A549 (cell line): ENCODE results near the gene ZCCHC12. TPM values are rescaled to one million over a fixed set of nuclear protein-coding genes. Genes with fewer than 3 reads are reported as not detected.

Experiments
- ATAC-seq, 2 experiments: fragments of 200-7000 bp in 1 of 2; fragments of >200 bp in 1 of 2; cut with Nextera tagmentation in 1 of 2; cut with Tn5 transposase in 1 of 2; 3 replicates each; pipeline versions ENCODE4 v1.8.0 to v1.9.1; 2018 to 2020; ENCODE audit warnings: mild to moderate bottlenecking in 1 of 2, moderate library complexity in 1 of 2
- CTCF ChIA-PET: fragments of 300-600 bp; sonication (Branson Sonifier 250); formaldehyde crosslinking; extraction: SDS; loops from one replicate; lab custom pipeline; 2021; ENCODE audit warnings: antibody characterized with exemption, inconsistent platforms; lab: Yijun Ruan, JAX
- POLR2A ChIA-PET: fragments of 350-600 bp; formaldehyde crosslinking; extraction: SDS; loops from one replicate; lab custom pipeline; 2021; ENCODE audit warnings: antibody characterized with exemption, inconsistent platforms; lab: Yijun Ruan, JAX
- DNase-seq, 2 experiments: peaks; one replicate each; pipeline versions ENCODE4 v3.0.0 to v3.0.0-alpha.2; 2011 to 2016; ENCODE audit warnings: low read depth in 1 of 2, low spot score in 1 of 2
- FAIRE-seq: peaks from 2 replicates; lab custom pipeline; 2011; peaks lifted over from hg19 to GRCh38; lab: Jason Lieb, UNC
- H3K27ac ChIP-seq, 2 experiments: fragments of >200 bp; sonication (Bioruptor Twin); formaldehyde crosslinking; 3 replicates each; pipeline ENCODE4 v1.5.1; 2016 to 2017
- H3K4me1 ChIP-seq: fragments of >200 bp; sonication (Bioruptor Twin); formaldehyde crosslinking; 3 replicates; pipeline ENCODE4 v1.6.1; 2016
- H3K4me2 ChIP-seq: fragments of >200 bp; sonication (Bioruptor Twin); formaldehyde crosslinking; 3 replicates; pipeline ENCODE4 v1.6.1; 2016
- H3K4me3 ChIP-seq: fragments of >200 bp; sonication (Bioruptor Twin); formaldehyde crosslinking; 3 replicates; pipeline ENCODE4 v1.5.1; 2016
- H3K9me3 ChIP-seq: fragments of >200 bp; sonication (Bioruptor Twin); formaldehyde crosslinking; 3 replicates; pipeline ENCODE4 v1.6.1; 2016
- CBX2 ChIP-seq: fragments of 200-600 bp; sonication (generic); IDR thresholded peaks from 2 replicates; pipeline ENCODE4 v1.6.1; 2016; ENCODE audit warnings: low read depth, mild to moderate bottlenecking, borderline replicate concordance
- CEBPB ChIP-seq, 2 experiments: fragments of >200 bp in 1 of 2; sonication (Bioruptor Twin) in 1 of 2; formaldehyde crosslinking in 1 of 2; IDR thresholded peaks; 2 replicates each; pipeline ENCODE4 v1.6.1; 2012 to 2016
- CHD4 ChIP-seq: fragments of 200-600 bp; sonication (generic); IDR thresholded peaks from 2 replicates; pipeline ENCODE4 v1.6.1; 2016; ENCODE audit warnings: antibody characterized with exemption, mild to moderate bottlenecking, borderline replicate concordance
- CTCF ChIP-seq: fragments of >200 bp; sonication (Bioruptor Twin); formaldehyde crosslinking; IDR thresholded peaks from 3 replicates; pipeline ENCODE4 v1.5.1; 2016
- EHF ChIP-seq: fragments of 250-450 bp; sonication (Bioruptor Pico); IDR thresholded peaks from 2 replicates; pipeline ENCODE4 v1.5.0; 2020; ENCODE audit warnings: mild to moderate bottlenecking
- EHMT2 ChIP-seq: fragments of 200-600 bp; sonication (generic); IDR thresholded peaks from 2 replicates; pipeline ENCODE4 v1.6.1; 2016; ENCODE audit warnings: antibody characterized with exemption, low read depth, mild to moderate bottlenecking, moderate library complexity
- ESRRA ChIP-seq: fragments of 150-350 bp; IDR thresholded peaks from 2 replicates; pipeline ENCODE4 v1.6.1; 2014; ENCODE audit warnings: mild to moderate bottlenecking, low read length, borderline replicate concordance
- FOSB ChIP-seq: fragments of 250-450 bp; sonication (Bioruptor Pico); IDR thresholded peaks from 2 replicates; pipeline ENCODE4 v1.5.0; 2020; ENCODE audit warnings: mild to moderate bottlenecking, moderate library complexity
- FOSL2 ChIP-seq, 2 experiments: fragments of 450-650 bp in 1 of 2; fragments of >200 bp in 1 of 2; sonication (Bioruptor Twin) in 1 of 2; formaldehyde crosslinking; IDR thresholded peaks; 2 replicates each; pipeline versions ENCODE4 v1.5.0 to v1.6.1; 2016 to 2020; ENCODE audit warnings: mild to moderate bottlenecking in 1 of 2, moderate library complexity in 1 of 2
- FOXS1 ChIP-seq: fragments of 250-450 bp; sonication (Bioruptor Pico); IDR thresholded peaks from 2 replicates; pipeline ENCODE4 v1.5.0; 2020; ENCODE audit warnings: mild to moderate bottlenecking, moderate library complexity
- GATA3 ChIP-seq: IDR thresholded peaks from 2 replicates; pipeline ENCODE4 v1.6.1; 2012; ENCODE audit warnings: borderline replicate concordance
- HEYL ChIP-seq: fragments of 250-450 bp; sonication (Bioruptor Pico); IDR thresholded peaks from 2 replicates; pipeline ENCODE4 v1.8.0; 2021; ENCODE audit warnings: mild to moderate bottlenecking, moderate library complexity
- HMGXB4 ChIP-seq: fragments of 250-450 bp; sonication (Bioruptor Pico); IDR thresholded peaks from 2 replicates; pipeline ENCODE4 v1.5.0; 2021; ENCODE audit warnings: mild to moderate bottlenecking, moderate library complexity, borderline replicate concordance
- HOXA7 ChIP-seq: fragments of 250-450 bp; sonication (Bioruptor Pico); IDR thresholded peaks from 2 replicates; pipeline ENCODE4 v1.5.0; 2020; ENCODE audit warnings: mild to moderate bottlenecking, moderate library complexity
- MAX ChIP-seq: IDR thresholded peaks from 2 replicates; pipeline ENCODE4 v1.6.1; 2012
- MAZ ChIP-seq: fragments of 150-350 bp; IDR thresholded peaks from 2 replicates; pipeline ENCODE4 v1.6.1; 2014; ENCODE audit warnings: antibody characterized with exemption, low read depth, low read length, borderline replicate concordance
- RAD21 ChIP-seq, 2 experiments: fragments of >200 bp in 1 of 2; sonication (Bioruptor Twin) in 1 of 2; formaldehyde crosslinking in 1 of 2; IDR thresholded peaks in 1 of 2; conservative IDR thresholded peaks in 1 of 2; 2 replicates in 1 of 2; 3 replicates in 1 of 2; pipeline ENCODE4 v1.6.1; 2012 to 2018; ENCODE audit warnings: inconsistent platforms in 1 of 2
- RARB ChIP-seq: fragments of 250-450 bp; sonication (Bioruptor Pico); IDR thresholded peaks from 2 replicates; pipeline ENCODE4 v1.8.0; 2021; ENCODE audit warnings: mild to moderate bottlenecking, moderate library complexity
- RFX5 ChIP-seq: fragments of 450-650 bp; IDR thresholded peaks from 2 replicates; pipeline ENCODE4 v1.7.1; 2014; ENCODE audit warnings: antibody characterized with exemption, mild to moderate bottlenecking, moderate library complexity
- RNF2 ChIP-seq: fragments of 200-600 bp; sonication (generic); IDR thresholded peaks from 2 replicates; pipeline ENCODE4 v1.6.1; 2016; ENCODE audit warnings: low read depth, mild to moderate bottlenecking, antibody characterized with exemption, moderate library complexity, borderline replicate concordance
- TFCP2L1 ChIP-seq: fragments of 250-450 bp; sonication (Bioruptor Pico); IDR thresholded peaks from 2 replicates; pipeline ENCODE4 v1.5.0; 2021; ENCODE audit warnings: mild to moderate bottlenecking
- WGBS: methylation state at CpG from one replicate; pipeline ENCODE4 v1.1.6; 2017; ENCODE audit errors: missing lambda C conversion rate; 5-methylcytosine and 5-hydroxymethylcytosine counted together
- polyA plus RNA-seq, 4 experiments: library from polyadenylated mRNA; depleted of rRNA in 3 of 4; stranded (reverse); fragments of >200 nt; fragmentation: RNase III in 1 of 4; extraction: RNeasy Plus Mini Kit Qiagen cat#74134 plus additional on column Dnase treatment in 1 of 4; gene quantifications; 2 replicates in 3 of 4; 3 replicates in 1 of 4; pipeline ENCODE4 v1.2.3, GENCODE V29; 2011 to 2017

Gene ZCCHC12
- polyA plus RNA-seq, 2 of the 4 experiments (the other 2 are of a cell fraction) = 0.04 to 0.13 TPM

DNA sequence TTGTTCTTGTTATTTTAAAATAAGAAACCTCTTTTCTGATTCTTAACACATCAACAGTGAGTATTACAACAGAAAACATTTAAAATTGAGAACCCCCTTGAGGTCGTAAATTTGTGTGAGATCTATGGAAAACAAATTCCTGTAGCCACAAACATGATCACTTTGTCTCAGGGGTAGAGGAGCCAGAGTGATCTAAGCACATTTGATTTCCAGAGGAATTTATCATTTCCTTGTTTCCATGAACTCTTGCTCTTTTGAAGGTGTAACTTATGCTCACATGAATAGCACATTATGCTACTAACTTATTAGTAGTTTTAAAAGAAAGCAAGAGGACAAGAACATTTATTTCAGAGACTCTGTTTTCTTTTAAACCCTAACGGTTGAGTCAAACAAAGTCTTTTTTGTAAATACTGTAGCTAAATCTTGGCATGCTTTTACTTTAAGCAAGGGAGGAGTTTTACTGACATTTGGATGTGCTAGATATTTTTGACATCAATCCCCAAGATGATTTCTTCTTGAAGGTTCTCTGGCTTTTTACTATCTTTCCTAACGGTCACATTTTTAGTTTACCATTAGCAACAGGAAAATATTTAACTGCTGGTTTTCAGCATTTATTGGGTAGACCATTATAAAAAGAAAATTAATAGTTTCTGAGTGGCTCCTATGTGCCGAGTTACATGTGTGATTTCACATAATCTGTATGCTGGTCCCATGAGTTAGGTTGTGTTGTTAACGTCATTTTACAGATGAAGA is 27.9 kb upstream of the ZCCHC12 start:
- no peak overlapping the region for H3K4me2 ChIP-seq
- no peaks in the 10 kb centered on the region for H3K9me3 ChIP-seq
- H3K4me3 ChIP-seq = no peak overlapping the region
- ATAC-seq = no peak
- no peaks in the 10 kb centered on the region for H3K4me1 ChIP-seq
- CTCF ChIA-PET = interaction anchor here (0.6 to 3.8 kb wide), 2 partner anchors 12 to 194 kb away, joined by 4 to 17 read pairs; no protein-coding TSS in a partner anchor
- 90% methylated on average over 5 of the region's 5 CpGs for WGBS
- TF ChIP-seq RAD21 (conservative IDR thresholded peaks at IDR 0.05 in 1 of 2, IDR thresholded peaks at IDR 0.05 in 1 of 2) (no peak), HEYL (CRISPR knock-in tag) (no peak), RFX5 (no peak), HMGXB4 (no peak), RNF2 (no peak), CBX2 (no peak), FOXS1 (CRISPR knock-in tag) (no peak), FOSB (CRISPR knock-in tag) (no peak), HOXA7 (CRISPR knock-in tag) (no peak)
- TF ChIP-seq, all 56 proteins: peak for 0
- POLR2A ChIA-PET = interaction anchor here (0.7 kb wide), 1 partner anchor 67 kb away, joined by 4 read pairs; no protein-coding TSS in a partner anchor
- FAIRE-seq = no peak
- H3K27ac ChIP-seq = no peak overlapping the region
- no peak for DNase-seq

DNA sequence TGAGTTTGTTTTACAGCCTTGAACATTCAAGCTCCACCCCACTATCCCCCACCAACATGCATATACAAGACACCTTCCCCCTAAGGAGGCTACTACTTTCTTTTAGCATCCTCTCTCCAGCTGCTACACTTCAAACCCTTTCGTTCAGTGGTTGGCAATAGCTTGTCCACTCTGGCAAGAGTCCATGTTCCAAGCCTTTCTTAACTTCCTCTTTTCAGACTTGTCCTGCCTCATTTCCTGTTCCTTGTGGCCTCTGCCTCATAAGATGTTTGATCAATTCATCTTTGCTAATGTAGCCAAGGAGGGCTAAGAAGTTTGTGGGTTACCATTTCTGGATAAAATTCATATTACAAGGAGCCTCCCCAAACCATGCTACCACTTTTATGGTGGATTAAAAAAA is 20.8 kb upstream of the ZCCHC12 start:
- Histone ChIP-seq H3K4me2 (no peak overlapping the region), H3K4me3 (no peak overlapping the region), H3K27ac (no peak overlapping the region), H3K9me3 (no peaks in the 10 kb centered on the region), H3K4me1 (no peaks in the 10 kb centered on the region)
- ChIA-PET CTCF (interaction anchor here (0.7 to 3.1 kb wide), 3 partner anchors 159 to 176 kb away, joined by 3 to 20 read pairs (median 4); no protein-coding TSS in a partner anchor), POLR2A (no interaction called here)
- no peak for ATAC-seq
- TF ChIP-seq ESRRA (no peak), MAX (no peak), EHMT2 (no peak), CBX2 (no peak), GATA3 (no peak), CHD4 (no peak), RARB (CRISPR knock-in tag) (no peak), CTCF (no peak), MAZ (no peak), EHF (CRISPR knock-in tag) (no peak), FOSL2 (IDR thresholded peaks at IDR 0.05) (no peak), FOSL2 (CRISPR knock-in tag; IDR thresholded peaks at IDR 0.05) (no peak), TFCP2L1 (CRISPR knock-in tag) (no peak), HEYL (CRISPR knock-in tag) (no peak), CEBPB (IDR thresholded peaks at IDR 0.05) (no peak)
- no peak for FAIRE-seq
- WGBS = 74% methylated on average over 1 of the region's 1 CpG
- DNase-seq = no peak
